AG04449 (cell line): ENCODE measurements around the gene GALNT16.

Source experiments
- CTCF ChIA-PET: fragments of 350-600 bp; formaldehyde crosslinking; extraction: SDS; loops from one replicate; lab custom pipeline; 2021; ENCODE audit warnings: antibody characterized with exemption; lab: Yijun Ruan, JAX
- POLR2A ChIA-PET: fragments of 400-600, 350-600 bp; formaldehyde crosslinking; extraction: SDS; loops from one replicate; lab custom pipeline; 2020; ENCODE audit warnings: antibody characterized with exemption, inconsistent platforms; lab: Yijun Ruan, JAX
- DNase-seq: peaks from one replicate; pipeline ENCODE4 v3.0.0-alpha.2; 2010; ENCODE audit warnings: low read depth, low spot score
- H3K4me3 ChIP-seq: 2 replicates; pipeline ENCODE4 v1.5.1; 2011; ENCODE audit warnings: low read depth, mild to moderate bottlenecking, control low read depth, low read length
- CTCF ChIP-seq: IDR thresholded peaks from one replicate; pipeline ENCODE4 v1.5.1; 2011; ENCODE audit warnings: mild to moderate bottlenecking, moderate library complexity, low read length, control low read depth, inconsistent platforms; ENCODE audit not compliant: insufficient read depth; ENCODE audit errors: missing control alignments

The GALNT16 gene

DNA sequence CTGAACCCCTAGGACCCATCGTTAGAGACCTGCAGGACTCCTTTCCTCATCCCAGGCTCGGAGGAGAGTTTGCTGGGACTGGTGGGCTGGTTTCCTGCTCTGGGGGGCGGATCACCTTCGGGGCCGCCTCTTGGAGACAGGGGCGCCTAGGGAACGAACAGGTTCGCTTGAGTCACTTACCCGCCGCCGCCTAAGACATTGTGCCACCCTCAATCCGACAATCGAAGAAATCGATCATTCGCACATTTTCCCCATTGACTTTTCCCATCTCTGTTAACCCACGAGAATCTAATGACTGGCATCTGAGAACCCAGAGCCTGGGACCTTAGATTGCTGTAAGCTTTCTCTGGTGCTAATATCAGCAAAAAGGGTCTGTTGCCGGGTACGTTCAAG lies 138.9 kb downstream of the GALNT16 start:
- CTCF ChIA-PET, result interaction anchor here (1.1 to 1.6 kb wide), 4 partner anchors 14 to 151 kb away, joined by 3 to 7 read pairs (median 4); no protein-coding TSS in a partner anchor
- no peak for DNase-seq

DNA sequence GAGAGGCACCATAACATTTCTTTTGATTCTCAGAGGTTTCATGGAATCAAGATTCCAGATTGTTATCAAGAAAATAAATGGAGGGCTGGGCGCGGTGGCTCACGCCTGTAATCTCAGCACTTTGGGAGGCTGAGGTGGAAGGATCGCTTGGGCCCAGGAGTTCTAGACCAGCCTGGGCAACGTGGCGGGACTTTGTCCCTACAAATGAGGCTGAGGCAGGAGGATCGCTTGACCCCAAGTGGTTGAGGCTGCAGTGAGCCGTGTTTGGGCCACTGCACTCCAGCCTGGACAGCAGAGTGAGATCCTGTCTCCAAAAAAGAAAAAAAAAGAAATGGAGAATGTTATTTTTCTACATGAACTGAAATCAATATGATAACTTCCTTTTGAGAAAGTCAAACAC lies 139.8 kb downstream of the GALNT16 start:
- POLR2A ChIA-PET, result no interaction called here

More for the DNA sequence above, 138.9 kb downstream of the GALNT16 start:
- no peak for TF ChIP-seq CTCF
- peak overlapping the region; percentile 90 for H3K4me3 ChIP-seq
- POLR2A ChIA-PET, result interaction anchor here (0.6 to 1.0 kb wide), 5 partner anchors 61 to 151 kb away, joined by 3 to 8 read pairs (median 4); no protein-coding TSS in a partner anchor

DNA sequence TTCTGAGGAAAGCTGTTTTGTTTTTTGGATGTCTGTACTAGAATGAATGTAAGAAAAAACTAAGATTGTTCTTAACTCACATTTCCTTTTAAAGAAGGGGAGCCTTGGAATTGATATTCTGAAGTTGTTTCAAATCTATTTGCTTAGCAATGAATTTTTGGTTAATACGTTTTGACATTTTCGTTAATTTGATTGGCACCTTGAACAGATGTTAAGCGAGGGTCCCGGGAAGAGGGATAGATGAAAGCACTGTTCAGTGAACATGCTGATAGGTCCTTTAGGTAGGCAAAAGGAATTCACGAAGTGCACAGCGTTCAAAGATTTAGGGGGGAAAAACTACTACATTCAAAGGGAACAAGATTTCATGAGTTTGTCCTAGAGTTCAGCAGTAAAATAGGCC lies 140.2 kb downstream of the GALNT16 start:
- ChIA-PET CTCF (interaction anchor here (1.3 kb wide), 2 partner anchors 60 to 157 kb away, joined by 4 to 7 read pairs; no protein-coding TSS in a partner anchor), POLR2A (no interaction called here)
- DNase-seq, result no peak
- peak overlapping the region; percentile 90 for H3K4me3 ChIP-seq
- TF ChIP-seq CTCF, result no peak

More for the DNA sequence above, 139.8 kb downstream of the GALNT16 start:
- no peak for DNase-seq
- TF ChIP-seq CTCF, result no peak
- CTCF ChIA-PET, result interaction anchor here (1.3 kb wide), 2 partner anchors 60 to 157 kb away, joined by 4 to 7 read pairs; no protein-coding TSS in a partner anchor
- H3K4me3 ChIP-seq, result peak overlapping the region; percentile 90

- no peak for TF ChIP-seq CTCF
- DNase-seq, result no peak
- ChIA-PET POLR2A (no interaction called here), CTCF (interaction anchor here (0.7 to 1.7 kb wide), 3 partner anchors 22 to 159 kb away, joined by 3 to 4 read pairs (median 3); no protein-coding TSS in a partner anchor)
- no peak overlapping the region for H3K4me3 ChIP-seq
Measured at GRCh38 chr14:69401841-69402240, 141.9 kb downstream of the GALNT16 start.

DNA sequence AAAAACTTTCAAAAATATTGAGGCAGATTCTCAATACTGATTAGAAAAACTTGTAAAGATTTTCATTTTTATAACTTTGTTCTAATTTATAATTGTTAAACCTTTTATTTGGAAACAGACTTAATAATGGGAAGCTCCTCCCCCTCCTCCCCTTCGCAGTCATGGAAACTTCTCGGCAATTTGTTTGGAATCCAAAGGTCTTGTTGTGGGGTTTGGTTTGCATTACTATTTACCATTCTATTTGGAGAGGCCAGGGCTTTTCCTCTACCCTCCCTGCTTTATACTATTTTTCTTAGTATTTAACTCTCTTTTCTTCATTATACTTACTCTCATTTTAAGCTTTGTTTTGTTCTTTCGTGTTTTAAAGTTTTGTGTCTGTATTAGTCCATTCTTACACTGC lies 144.5 kb downstream of the GALNT16 start:
- no peak for TF ChIP-seq CTCF
- CTCF ChIA-PET, result interaction anchor here (1.9 kb wide), 1 partner anchor 162 kb away, joined by 4 read pairs; no protein-coding TSS in a partner anchor
- POLR2A ChIA-PET, result no interaction called here
- DNase-seq, result no peak
- no peak overlapping the region for H3K4me3 ChIP-seq

DNA sequence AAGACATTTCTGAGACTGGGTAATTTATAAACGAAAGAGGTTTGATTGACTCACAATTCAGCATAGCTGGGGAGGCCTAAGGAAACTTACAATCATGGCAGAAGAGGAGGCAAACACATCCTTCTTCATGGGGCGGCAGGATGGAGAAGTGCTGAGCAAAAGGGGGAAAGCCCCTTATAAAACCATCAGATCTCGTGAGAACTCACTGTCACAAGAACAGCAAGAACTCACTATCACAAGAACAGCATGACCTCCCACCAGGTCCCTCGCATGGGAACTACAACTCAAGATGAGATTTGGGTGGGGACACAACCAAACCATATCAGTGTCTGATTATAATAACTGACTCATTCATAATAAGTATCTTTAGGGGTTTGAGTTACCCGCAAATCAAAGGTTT lies 144.9 kb downstream of the GALNT16 start:
- no peak for DNase-seq
- TF ChIP-seq CTCF, result no peak
- no peak overlapping the region for H3K4me3 ChIP-seq
- POLR2A ChIA-PET, result no interaction called here
- CTCF ChIA-PET, result interaction anchor here (1.9 kb wide), 1 partner anchor 162 kb away, joined by 4 read pairs; no protein-coding TSS in a partner anchor
